Kidney tubule cell (primary cell): ENCODE measurements around the gene SLC8A2.

ENCODE experiments used
- DNase-seq: peaks from one replicate; pipeline ENCODE4 v3.0.0-alpha.2; 2018; ENCODE audit warnings: low spot score

Gene SLC8A2

DNA sequence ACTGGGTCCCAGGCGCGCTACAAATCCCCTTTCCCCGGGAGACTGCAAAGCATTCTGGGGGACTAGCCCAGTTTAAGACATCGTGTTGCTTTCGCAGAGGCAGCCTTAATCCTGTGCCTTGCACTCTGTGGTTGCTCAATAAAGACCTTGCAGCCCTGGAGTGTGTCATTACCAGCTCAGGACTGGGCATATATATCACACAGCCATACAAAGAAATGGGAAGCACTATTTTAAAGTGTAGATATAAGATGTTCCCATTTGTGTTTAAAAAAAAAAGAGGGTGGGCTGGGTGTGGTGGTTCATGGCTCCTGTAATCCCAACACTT is 32.1 kb upstream of the SLC8A2 start:
- no peak for DNase-seq

DNA sequence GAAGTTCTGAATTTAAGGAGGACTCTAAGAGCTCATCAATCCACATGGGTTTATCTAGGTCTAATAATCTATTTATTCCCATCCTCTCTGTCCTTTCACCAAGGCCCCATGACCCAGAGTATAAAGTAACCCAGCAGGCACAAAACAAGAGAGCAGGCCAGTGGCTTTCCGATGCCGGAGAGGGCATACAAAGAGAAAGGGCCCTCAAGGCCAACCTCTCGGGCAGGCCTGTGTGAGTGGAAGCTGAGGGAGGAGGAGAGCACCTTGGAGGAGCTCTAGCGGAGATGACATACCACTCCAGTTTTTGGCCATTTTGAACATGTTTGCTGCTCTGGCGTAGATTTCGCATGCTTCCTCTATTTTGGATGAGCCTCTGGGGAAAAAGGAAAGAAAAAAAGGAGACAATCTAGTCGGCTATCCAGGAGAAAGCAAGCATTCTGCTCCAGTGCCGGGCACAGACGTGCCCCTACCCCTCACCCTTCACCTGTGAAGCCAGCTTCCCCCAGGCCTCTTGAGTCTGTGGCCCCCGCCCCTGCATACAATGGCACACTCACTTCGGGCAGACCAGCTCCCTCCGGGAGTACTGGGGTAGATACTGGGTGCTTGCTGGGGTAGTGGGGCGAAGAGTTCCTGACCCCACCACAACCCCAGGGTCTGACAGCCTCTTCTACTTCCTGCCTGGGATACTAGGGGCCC is 31.6 kb upstream of the SLC8A2 start:
- no peak for DNase-seq

DNA sequence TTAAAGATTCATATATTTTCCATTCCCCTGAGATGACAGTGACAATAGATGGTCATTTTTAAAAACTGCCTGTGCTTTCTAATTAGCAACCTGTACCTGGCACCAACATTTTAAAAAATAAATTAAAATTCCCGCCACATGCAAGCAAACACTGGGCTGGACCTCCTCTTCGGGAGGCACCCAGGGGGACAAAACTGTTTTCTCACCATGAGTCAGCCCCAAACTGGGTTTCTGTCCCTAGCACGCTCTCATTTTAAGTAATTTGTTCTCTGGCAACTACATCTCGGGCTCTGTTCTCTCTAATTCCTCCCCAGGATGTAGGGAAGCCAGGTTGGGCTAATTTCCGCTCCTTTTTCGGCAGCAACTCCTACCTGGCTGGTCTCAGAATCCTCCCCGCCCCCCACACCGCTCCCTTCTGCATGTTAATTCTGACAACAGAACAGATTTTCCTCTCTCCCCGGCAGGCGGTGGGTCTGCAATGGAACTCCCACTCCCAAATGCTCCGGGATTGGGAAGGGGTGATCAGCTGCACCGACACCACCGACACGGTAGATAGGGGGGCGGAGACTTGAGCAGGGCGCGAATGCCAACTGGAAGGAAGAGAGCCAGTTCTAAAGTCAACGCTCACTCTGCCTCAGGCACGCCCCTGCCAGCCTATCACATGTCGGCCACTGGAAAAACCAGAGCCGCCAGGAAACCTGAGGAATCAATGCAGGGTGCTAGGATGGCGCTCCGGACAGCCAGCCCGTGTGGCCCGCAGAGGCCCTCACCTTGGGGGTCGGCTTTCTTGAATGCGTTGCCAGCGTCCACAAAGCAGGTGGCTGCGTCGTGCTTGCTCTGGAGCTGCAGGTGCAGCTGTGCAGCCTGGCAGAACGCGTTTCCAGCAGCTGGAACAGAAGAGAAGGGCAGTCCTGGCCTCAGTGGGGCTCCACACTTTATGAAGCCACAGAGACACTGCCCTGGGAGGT is 28.5 kb upstream of the SLC8A2 start:
- no peak for DNase-seq

DNA sequence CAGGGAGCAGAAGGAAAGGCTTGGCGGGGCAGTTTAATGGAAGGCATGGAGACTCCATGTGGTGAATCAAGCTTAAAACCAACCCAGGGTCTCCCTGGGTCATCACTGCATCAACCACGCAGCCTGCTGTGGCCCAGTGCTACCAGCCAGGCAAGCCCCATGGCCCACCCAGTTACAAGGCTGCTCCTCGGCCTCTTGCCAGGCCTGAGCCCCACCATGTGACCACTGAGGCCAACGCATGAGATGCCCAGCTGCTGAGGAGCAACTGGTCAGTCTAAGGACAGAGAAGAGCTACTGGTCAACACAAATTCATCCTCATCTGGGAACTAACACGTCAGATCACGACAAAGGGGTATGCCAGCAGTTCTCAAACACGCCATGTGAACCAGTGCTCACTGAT is 27.7 kb upstream of the SLC8A2 start:
- DNase-seq, result no peak

DNA sequence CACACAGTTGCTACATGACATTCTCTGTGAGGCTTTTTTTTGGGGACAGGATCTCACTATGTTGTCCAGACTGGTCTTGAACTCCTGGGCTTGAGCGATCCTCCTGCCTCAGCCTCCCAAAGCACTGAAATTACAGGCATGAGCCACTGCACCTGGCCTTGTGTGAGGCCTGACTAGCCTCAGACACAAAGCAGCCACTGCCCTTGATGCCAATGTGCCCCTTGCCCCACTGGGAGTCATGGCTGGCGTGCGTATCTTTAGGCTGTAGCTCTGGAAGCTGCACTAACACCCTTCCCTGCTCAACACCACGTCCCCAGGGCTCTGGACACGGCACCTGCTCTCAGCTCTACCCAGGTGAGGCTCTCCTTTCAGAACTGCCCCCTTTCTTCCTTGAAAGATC is 26.9 kb upstream of the SLC8A2 start:
- no peak for DNase-seq

DNA sequence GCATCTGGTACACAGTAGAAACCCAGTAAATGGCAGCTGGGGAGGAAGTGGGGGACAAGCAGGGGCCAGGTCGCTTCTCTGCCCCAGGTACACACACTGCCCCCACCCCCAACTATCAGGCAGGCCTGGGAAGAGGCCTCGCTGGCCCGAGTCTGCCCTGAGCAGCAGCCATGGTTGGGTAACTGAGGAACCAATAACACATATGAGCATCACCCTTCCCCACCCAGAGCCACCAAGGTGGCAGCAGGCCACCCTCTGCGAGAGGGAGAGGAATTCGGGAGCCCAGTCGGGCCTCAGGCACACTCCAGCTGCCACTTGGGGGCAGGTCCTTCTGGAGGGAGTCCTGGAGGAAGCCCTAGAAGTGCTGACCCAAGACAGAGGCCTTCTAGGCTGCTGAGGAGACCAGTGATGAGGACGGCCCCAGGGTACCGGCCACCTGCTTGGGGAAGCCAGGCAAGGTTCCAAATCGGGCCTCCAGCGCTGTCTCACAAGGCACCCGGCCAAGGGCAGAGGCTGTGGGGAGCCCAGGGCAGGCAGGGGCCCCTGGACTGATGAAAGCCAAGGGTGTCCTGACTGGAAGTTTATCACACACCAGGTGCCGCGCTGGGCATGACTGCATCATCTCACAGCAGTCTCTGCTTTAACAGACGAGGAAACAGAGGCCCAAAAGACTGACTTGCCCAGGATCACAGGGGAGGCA is 26.3 kb upstream of the SLC8A2 start:
- DNase-seq, result no peak

DNA sequence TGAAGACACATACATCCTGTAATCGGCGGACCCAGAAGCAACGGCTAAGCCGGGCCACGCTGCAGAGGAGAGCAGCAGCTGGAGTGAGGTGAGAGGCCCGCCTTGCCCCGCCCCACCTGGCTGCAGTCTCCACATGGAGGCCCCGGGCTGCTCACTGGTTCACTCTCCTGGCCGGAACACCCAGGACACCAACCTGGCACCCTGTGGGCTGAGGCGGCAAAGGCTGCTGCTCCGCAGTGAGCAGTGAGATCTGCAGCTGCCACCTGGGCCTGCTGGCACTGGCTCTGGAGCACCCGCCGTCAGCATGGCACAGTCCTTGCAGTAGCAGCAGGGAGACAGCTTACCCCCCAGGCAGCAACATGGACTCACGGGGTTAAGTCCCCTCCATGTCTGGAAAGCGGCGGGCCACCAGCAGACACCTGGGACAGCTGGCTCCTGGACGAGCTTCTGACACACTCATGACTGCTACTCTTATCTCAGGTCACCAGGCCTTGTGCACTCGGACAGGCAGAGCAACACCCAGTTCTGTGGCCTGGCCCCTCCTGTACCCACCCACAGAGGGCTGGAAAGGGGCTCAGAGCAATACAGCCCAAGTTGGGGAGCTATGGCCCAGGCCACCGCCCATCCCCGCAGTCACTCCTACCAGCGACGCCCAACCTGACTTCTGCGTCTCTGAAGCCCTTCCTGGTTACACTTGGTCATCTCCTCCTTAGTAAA is 25.5 kb upstream of the SLC8A2 start:
- no peak for DNase-seq

DNA sequence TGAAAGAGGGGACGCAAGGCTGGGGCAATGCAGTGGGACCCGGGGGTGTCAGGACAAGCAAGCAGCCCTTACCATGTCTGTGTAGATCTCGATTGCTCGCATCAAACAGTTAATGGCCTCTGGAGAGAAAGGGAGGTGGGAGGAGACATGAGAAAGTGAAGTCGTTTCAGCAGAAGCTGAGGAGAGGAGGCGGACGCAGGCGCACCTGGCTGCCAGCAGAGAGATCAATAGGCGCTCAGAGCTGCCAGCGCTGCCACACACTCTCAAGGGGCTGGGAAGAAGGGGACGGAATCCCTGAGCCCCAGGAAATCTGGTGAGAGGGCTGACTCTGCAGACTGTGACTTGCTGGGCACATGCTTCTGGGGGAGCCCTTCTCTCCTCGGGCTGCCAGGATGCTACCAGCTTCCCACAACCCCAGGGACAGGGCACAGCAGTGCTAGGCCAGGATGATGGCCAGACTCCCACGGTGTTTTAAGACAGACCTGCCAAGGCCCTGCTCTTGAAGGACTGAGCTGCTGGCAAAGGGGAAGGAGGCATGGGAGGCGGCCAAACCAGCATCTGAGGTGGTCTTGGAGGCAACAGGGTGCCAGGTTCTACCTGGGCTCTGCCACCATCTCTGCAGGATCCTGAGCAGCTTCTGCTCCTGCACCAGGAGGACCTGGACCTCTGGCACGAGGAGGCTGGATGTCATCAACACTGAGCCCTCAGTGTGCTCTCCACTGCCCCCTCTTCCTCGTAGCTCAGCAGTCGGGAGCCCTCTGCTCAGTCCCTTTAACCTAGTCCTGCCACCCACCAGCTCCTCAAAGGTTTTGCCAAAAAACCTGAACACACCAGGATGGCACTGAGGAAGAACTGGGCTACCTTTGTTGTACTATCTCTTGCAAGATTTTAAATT is 24.0 kb upstream of the SLC8A2 start:
- no peak for DNase-seq

DNA sequence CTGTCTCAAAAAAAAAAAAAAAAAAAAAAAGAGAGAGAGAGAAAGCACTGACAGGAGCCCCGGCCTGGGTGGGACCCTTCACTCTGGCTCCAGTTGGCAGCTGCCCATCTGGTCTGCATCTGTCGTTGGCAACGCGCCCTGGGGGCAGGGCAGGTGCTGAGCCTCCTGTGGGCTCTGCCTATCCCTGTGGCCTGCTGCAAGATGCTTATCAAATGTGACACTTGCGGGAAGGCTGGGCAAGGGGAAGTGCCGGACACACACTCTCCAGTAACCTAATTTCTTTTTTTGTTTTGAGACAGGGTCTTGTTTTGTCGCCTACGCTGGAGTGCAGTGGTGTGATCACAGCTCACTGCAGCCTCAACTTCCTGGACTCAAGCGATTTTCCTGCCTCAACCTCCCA is 23.0 kb upstream of the SLC8A2 start:
- no peak for DNase-seq

DNA sequence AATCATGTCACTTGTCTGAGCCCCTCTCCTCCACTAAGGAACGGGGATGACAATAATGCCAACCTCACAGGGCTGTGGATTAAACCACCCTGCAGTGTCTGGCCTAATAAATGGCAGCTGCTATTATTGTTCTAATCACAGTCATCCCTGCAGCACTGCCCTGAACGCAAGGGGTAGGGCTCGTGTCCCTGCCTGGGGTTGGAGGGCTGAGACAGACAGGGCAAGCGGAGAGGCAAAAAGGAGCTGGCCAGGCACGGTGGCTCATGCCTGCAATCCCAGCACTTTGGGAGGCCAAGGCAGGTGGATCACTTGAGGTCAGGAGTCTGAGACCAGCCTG is 22.5 kb upstream of the SLC8A2 start:
- DNase-seq, result no peak

DNA sequence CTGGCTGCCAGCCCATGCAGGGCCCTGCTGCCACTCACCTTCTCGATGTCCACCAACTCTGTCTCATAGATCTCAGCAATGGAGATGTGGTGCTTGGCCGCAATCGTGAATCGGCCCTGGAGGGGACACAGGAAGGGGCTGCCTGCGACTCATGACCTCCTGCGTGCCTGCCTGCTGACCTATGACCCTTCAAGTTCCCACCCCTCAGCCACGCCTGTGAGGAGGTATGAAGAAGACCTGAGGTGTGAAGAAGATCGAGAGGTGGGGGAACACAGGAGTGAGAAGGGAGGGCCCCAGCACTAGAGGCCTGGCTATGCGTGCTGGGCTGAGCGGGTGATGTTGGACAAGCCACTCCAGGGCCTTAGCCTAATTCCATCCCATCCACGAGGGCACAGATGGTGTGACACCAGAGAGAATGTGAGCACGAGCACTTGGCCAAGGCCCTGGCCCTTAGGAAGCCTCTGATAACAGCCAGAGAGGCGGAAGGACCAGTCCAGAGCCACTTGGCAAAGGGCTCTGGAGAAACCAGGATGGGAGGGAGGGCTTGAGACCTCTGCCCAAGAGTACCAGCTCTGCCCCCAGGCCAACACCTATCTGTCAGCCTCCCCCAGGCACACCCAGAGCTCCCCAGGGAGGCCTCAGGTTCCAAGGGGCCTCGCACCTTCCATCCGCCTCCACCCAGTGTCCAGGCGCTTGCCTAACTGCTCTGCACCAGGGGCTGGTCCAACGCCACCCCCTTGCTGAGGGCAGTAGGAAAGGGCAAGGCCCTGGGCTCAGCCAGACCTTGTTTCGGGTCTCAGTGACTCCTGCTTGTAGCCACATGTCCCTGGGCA is 21.9 kb upstream of the SLC8A2 start:
- no peak for DNase-seq

DNA sequence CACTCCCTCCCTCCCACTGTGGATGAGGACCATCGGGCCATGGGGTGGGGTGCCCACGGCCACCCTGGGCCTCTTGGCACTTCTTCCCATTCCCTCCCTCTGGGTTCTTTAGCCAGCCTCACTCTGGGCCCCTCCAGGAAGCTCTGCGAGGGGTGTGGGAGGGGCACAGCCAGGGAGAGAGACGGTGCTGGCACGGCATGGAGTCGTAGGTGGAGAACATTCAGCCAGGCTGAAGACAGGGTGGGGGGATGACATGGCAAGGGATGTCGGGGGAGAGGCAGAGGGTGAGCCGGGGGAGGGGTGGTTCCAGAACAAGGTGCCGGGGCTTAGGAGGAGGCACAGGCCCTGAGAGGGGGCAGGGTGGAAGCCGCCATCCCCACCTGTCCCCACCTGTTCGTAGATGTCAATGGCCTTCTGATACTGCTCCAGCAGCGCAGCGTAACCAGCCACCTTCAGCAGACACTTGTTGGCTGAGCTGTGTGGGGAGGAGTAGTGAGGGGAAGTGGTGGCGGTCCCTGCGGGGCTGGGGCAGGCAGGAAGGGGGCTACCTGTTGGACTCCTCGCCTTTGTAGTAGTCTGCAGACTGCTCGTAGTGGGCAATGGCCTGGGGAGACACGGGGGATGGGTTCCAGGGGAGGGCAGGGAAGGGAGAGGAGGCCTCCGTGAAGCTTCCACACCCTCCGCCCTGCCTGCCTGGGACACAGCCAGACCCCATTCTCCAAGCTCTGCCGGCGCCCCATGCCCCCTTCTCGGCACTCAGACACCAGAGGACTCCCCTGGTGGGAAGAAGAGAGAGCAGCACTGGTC is 21.1 kb upstream of the SLC8A2 start:
- no peak for DNase-seq

DNA sequence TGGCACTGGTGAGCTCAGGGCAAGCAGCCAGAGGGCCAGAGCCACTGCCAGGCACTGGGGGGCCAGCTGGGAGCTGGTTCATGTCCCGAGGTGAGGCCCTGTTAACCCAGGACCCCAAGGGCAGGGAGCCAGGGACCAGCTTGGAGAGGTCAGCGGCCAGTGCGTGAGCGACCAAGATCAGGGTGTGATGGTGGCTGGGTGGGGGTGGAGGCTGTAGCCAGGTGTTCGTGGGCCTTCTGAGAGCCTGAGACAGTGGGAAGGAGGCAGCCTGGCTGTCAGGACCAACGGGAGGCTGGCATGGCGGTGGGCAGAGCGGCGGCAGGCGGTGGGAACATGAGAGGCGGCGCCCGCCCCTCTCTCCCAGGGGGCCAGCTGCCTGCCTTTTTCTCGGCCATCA is 20.4 kb upstream of the SLC8A2 start:
- DNase-seq, result no peak

DNA sequence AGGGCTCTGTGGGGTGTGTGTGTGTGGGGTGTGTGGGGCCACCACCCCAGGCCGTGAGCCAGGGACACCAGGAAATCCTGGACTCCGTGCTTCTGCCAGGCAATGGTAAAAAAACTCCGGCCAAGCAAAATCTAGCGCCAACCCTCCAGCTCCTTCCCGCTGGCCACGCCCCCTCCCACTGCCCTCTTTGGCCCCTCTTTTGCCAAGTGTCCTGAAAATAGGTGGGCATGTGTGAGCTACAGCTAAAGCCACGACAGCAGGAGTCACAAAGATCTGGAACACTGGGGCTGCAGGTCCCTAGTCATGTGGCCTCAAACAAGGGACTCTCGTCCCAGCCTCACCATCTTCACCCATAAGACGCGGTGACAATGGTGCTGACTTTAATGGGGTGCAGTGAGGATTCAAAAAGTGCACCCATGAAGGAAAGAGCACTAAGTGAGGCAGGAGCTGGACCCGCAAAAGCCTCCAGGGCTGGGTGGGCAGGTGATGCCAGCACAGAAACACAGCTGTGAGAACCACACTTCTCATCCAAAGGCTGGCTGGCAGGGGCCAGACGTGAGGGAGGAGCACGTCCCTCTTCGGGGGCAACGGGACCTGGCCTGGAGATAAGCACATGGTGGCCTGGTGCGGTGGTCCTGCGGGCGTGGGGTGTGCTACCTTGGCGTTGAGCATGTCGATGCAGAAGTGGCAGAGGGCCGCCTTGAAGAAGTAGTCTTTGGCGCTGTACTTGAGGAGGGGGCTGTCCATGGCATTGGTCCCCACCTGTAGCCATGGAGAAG is 19.9 kb upstream of the SLC8A2 start:
- DNase-seq, result no peak

DNA sequence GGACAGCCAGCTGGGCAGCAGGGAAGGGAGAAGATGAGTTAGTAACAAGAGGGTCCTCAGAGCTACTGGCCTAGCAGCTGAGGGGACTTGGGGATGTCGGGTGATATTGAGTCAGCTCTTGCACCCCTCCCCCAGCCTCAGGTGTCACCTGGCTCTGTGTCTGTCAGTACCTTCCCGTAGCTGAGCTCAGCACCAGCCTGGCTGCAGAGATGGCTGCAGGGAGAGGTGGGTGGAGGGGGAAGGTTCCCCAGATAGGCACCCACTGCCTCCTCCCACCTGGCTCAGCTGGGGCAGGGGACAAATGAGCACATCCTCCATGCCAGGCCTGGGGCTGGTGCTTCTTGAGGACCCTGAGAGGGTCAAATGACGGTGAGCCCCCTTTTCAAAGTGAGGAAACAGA is 19.2 kb upstream of the SLC8A2 start:
- no peak for DNase-seq

DNA sequence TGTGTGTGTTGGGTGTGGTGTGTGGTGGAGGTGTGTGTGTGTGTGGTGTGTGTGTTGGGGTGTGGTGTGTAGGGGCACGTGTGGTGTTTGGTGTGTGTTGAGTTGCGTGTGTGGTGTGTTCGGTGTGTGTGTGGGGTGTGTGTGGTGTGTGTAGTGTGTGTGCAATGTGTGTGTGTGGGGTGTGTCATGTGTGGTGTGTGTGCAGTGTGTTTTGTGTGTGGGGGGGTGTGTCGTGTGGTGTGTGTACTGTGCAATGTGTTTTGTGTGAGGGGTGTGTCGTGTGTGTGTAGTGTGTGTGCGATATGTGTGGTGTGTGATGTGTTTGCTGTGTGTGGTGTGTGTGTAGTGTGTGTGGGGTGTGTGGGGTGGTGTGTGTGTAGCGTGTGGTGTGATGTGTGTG is 18.3 kb upstream of the SLC8A2 start:
- DNase-seq, result no peak

DNA sequence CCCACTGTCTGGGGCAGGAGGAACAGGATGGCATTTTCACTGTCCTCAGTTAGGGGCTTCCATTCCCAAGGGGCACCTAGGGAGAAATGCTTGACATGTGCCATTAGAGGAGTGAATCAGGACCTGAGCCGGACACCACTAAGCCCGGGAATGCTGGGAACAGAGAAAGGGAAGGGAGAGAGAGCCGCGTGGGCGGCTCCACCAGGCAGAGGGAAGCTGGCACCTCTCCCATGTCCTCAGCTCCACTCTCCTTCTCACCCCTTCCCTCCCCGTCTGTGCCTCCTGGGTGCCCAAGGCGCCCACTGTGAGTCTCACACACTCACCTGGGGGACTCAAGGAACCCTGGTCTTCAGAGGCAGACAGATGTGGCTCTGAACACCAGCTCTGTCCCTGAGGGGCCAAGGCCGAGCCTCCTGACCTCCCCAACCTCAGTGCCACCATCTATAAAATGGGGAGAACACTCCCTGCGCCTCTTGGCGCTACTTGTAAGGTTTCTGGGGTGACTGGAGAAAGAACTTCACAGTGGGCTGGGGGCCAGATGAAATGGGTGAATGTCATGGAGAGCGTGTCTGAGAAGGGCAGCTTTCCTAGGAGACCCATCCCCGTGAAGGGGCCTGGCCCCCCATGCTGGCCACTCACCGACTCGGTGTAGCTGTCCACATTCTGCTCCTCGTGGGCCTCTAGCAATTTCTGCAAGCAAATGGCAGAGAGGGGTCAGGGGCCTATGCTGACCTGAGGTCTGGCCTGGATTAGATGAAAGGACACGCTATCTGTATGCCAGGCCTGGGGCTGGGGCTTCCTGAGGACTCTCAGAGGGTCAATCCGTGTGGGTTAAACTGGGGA is 17.6 kb upstream of the SLC8A2 start:
- DNase-seq, result no peak
